PC-3 (cell line): ENCODE measurements around the gene MCCC1. TPM values are rescaled to one million over a fixed set of nuclear protein-coding genes. Genes with fewer than 3 reads are reported as not detected.

ENCODE experiments used
- ATAC-seq: fragments of 200-7000 bp; cut with Tn5 transposase; 2 replicates; pipeline ENCODE4 v1.9.1; 2020; ENCODE audit warnings: mild to moderate bottlenecking, moderate library complexity
- BruUV-seq: library from RNA; stranded (reverse); fragments of 400-500 nt; replicated peaks from 2 replicates; lab custom pipeline; 2021; lab: Mats Ljungman, UMichigan
- CTCF ChIA-PET: fragments of 300-600 bp; sonication (Branson Sonifier 250); formaldehyde crosslinking; loops from one replicate; lab custom pipeline; 2022; ENCODE audit warnings: antibody characterized with exemption; lab: Charles Lee
- POLR2A ChIA-PET: fragments of 300-600 bp; sonication (Branson Sonifier 250); formaldehyde crosslinking; loops from one replicate; lab custom pipeline; 2022; ENCODE audit warnings: antibody characterized with exemption; ENCODE audit not compliant: unreplicated experiment; lab: Charles Lee
- DNase-seq: peaks from one replicate; pipeline ENCODE4 v3.0.0-alpha.2; 2015
- H2AFZ ChIP-seq: fragments of 300-600 bp; sonication (generic); 2 replicates; pipeline ENCODE4 v1.6.0; 2016; ENCODE audit warnings: antibody characterized with exemption, low read length
- H3F3A ChIP-seq: fragments of 300-600 bp; sonication (generic); one replicate; pipeline ENCODE4 v1.6.0; 2017; ENCODE audit warnings: antibody characterized with exemption, low read length, control low read depth, mild to moderate bottlenecking; ENCODE audit not compliant: unreplicated experiment
- H3K27ac ChIP-seq: fragments of 300-600 bp; sonication (generic); 2 replicates; pipeline ENCODE4 v1.5.1; 2016; ENCODE audit warnings: mild to moderate bottlenecking, low read length
- H3K27me3 ChIP-seq: fragments of 300-600 bp; sonication (generic); 2 replicates; pipeline ENCODE4 v1.6.1; 2016; ENCODE audit warnings: low read length, mixed read lengths
- H3K36me3 ChIP-seq: fragments of 300-600 bp; sonication (generic); 2 replicates; pipeline ENCODE4 v1.6.1; 2016; ENCODE audit warnings: low read depth, mixed run types, low read length, mixed read lengths
- H3K4me1 ChIP-seq: fragments of 300-600 bp; sonication (generic); 2 replicates; pipeline ENCODE4 v1.5.1; 2016; ENCODE audit warnings: low read length; ENCODE audit not compliant: insufficient read depth
- H3K4me2 ChIP-seq: fragments of 300-600 bp; sonication (generic); 2 replicates; pipeline ENCODE4 v1.6.0; 2016; ENCODE audit warnings: low read length
- H3K4me3 ChIP-seq: fragments of 300-600 bp; sonication (generic); 2 replicates; pipeline ENCODE4 v1.5.1; 2016; ENCODE audit warnings: mild to moderate bottlenecking, low read length, mixed read lengths
- H3K79me2 ChIP-seq: fragments of 300-600 bp; sonication (generic); 2 replicates; pipeline ENCODE4 v1.6.1; 2017; ENCODE audit warnings: low read length, mixed read lengths
- H3K9ac ChIP-seq: fragments of 300-600 bp; sonication (generic); 2 replicates; pipeline ENCODE4 v1.6.0; 2016; ENCODE audit warnings: mild to moderate bottlenecking, low read length
- H3K9me2 ChIP-seq: fragments of 300-600 bp; sonication (generic); replicated peaks from 2 replicates; pipeline ENCODE4 v1.6.1; 2016; ENCODE audit warnings: mixed run types, low read length, mixed read lengths
- H3K9me3 ChIP-seq: fragments of 300-600 bp; sonication (generic); 2 replicates; pipeline ENCODE4 v1.6.1; 2016; ENCODE audit warnings: low read length, mixed read lengths
- H4K20me1 ChIP-seq: fragments of 300-600 bp; sonication (generic); 2 replicates; pipeline ENCODE4 v1.6.1; 2016; ENCODE audit warnings: low read length, mixed read lengths
- CTCF ChIP-seq: fragments of 300-600 bp; sonication (generic); conservative IDR thresholded peaks from 2 replicates; pipeline ENCODE4 v1.5.1; 2017; ENCODE audit warnings: antibody characterized with exemption, low read depth, mild to moderate bottlenecking, low read length
- EZH2 ChIP-seq: fragments of 300-600 bp; sonication (generic); IDR thresholded peaks from one replicate; pipeline ENCODE4 v1.6.1; 2017; ENCODE audit warnings: antibody characterized with exemption, mild to moderate bottlenecking, low read length; ENCODE audit not compliant: unreplicated experiment
- EZH2phosphoT487 ChIP-seq: fragments of 300-600 bp; sonication (generic); IDR thresholded peaks from 2 replicates; pipeline ENCODE4 v1.6.1; 2018; ENCODE audit warnings: mild to moderate bottlenecking, antibody characterized with exemption, low read length, borderline replicate concordance
- intact Hi-C: fragments of 100-400 bp; cut with micrococcal nuclease; formaldehyde crosslinking; loops from 2 replicates; pipeline ENCODE4 v1.9.0; 2023
- total RNA-seq: library from RNA; depleted of rRNA; stranded (reverse); fragments of >200 nt; gene quantifications from 2 replicates; pipeline ENCODE4 v1.2.3, GENCODE V29; 2014

The MCCC1 gene
- total RNA-seq, 1 experiment from 2014 or later, result 18.5 TPM

- no peak overlapping the region for H3K4me3 ChIP-seq
- BruUV-seq, result no TSS peak
- TF ChIP-seq EZH2 (no peak), EZH2phosphoT487 (no peak), CTCF (no peak)
- no peaks in the 10 kb centered on the region for H3K79me2 ChIP-seq
- no peaks in the 10 kb centered on the region for H3K9me3 ChIP-seq
- H3K27me3 ChIP-seq, result no peaks in the 10 kb centered on the region
- no peaks in the 10 kb centered on the region for H4K20me1 ChIP-seq
- H3K4me2 ChIP-seq, result no peak overlapping the region
- no peak overlapping the region for H3K9ac ChIP-seq
- ATAC-seq (no peak), DNase-seq (no peak)
- no peaks in the 10 kb centered on the region for H3K36me3 ChIP-seq
- H2AFZ ChIP-seq, result no peak overlapping the region
- CTCF ChIA-PET, result interaction anchor here (0.5 kb wide), 1 partner anchor 93 kb away, joined by 5 read pairs; no protein-coding TSS in a partner anchor
- POLR2A ChIA-PET, result no interaction called here
- H3K4me1 ChIP-seq, result no peaks in the 10 kb centered on the region
- no peaks in the 10 kb centered on the region for H3K9me2 ChIP-seq
- H3F3A ChIP-seq, result no peaks in the 10 kb centered on the region
- intact Hi-C loops, result no loop called here
- no peak overlapping the region for H3K27ac ChIP-seq
Measured at GRCh38 chr3:183050706-183051105, 48.6 kb downstream of the MCCC1 start.

- Histone ChIP-seq H3K4me3 (no peak overlapping the region), H4K20me1 (no peaks in the 10 kb centered on the region), H3K4me2 (no peak overlapping the region), H3K79me2 (no peaks in the 10 kb centered on the region), H3K27ac (no peak overlapping the region), H3K27me3 (no peaks in the 10 kb centered on the region), H3K4me1 (no peaks in the 10 kb centered on the region), H3K9me3 (no peaks in the 10 kb centered on the region), H3K9ac (no peak overlapping the region), H3F3A (no peaks in the 10 kb centered on the region), H2AFZ (no peak overlapping the region), H3K9me2 (no peaks in the 10 kb centered on the region), H3K36me3 (0 out of 2 replicates have a peak, but pooled peaks cover 2% of the 10 kb centered on the region)
- POLR2A ChIA-PET, result interaction anchor here (0.6 kb wide), 1 partner anchor 87 kb away, joined by 3 read pairs; no protein-coding TSS in a partner anchor
- DNase-seq (no peak), ATAC-seq (no peak)
- intact Hi-C loops, result no loop called here
- CTCF ChIA-PET, result no interaction called here
- TF ChIP-seq CTCF (no peak), EZH2 (no peak), EZH2phosphoT487 (no peak)
- BruUV-seq, result no TSS peak
Measured at GRCh38 chr3:183046883-183047282, 52.4 kb downstream of the MCCC1 start.

- Histone ChIP-seq H3K9me3 (no peaks in the 10 kb centered on the region), H3K9ac (no peak overlapping the region), H3K4me1 (no peaks in the 10 kb centered on the region), H3K27ac (no peak overlapping the region), H3K9me2 (no peaks in the 10 kb centered on the region), H3K36me3 (peaks cover 2% of the 10 kb centered on the region; the same call in 1 of the 2 replicates), H3K4me3 (no peak overlapping the region), H2AFZ (no peak overlapping the region), H3K27me3 (no peaks in the 10 kb centered on the region), H3K4me2 (no peak overlapping the region), H3F3A (no peaks in the 10 kb centered on the region), H3K79me2 (no peaks in the 10 kb centered on the region), H4K20me1 (no peaks in the 10 kb centered on the region)
- ATAC-seq (no peak), DNase-seq (no peak)
- ChIA-PET CTCF (no interaction called here), POLR2A (no interaction called here)
- BruUV-seq, result no TSS peak
- TF ChIP-seq EZH2, result no peak
- TF ChIP-seq EZH2phosphoT487, result no peak
- TF ChIP-seq CTCF, result no peak
- intact Hi-C loops, result no loop called here
Measured at GRCh38 chr3:183044547-183045229, 54.6 kb downstream of the MCCC1 start.
